Femur (tissue), 1 donor: ENCODE results near the gene DTX4.

ENCODE experiments used
- DNase-seq: peaks from one replicate; pipeline ENCODE4 v3.0.0-alpha.2; 2017

DTX4 gene

GRCh38 chr11:59173080-59173963, 1.4 kb downstream of the DTX4 start:
- DNase-seq, result peak; percentile 64

- DNase-seq, result no peak
Measured at GRCh38 chr11:59173964-59174663, 2.2 kb downstream of the DTX4 start.

GRCh38 chr11:59174664-59175033, 2.7 kb downstream of the DTX4 start:
- no peak for DNase-seq

- no peak for DNase-seq
Measured at GRCh38 chr11:59175091-59175501, 3.2 kb downstream of the DTX4 start.

- DNase-seq, result no peak
Measured at GRCh38 chr11:59176330-59176729, 4.4 kb downstream of the DTX4 start.

- DNase-seq, result no peak
Measured at GRCh38 chr11:59178402-59178801, 6.5 kb downstream of the DTX4 start.

GRCh38 chr11:59179121-59179520, 7.2 kb downstream of the DTX4 start:
- DNase-seq, result no peak

- DNase-seq, result no peak
Measured at GRCh38 chr11:59180168-59180776, 8.3 kb downstream of the DTX4 start.

- no peak for DNase-seq
Measured at GRCh38 chr11:59180907-59181306, 9.0 kb downstream of the DTX4 start.

- no peak for DNase-seq
Measured at GRCh38 chr11:59181746-59182456, 10.0 kb downstream of the DTX4 start.

GRCh38 chr11:59182457-59183151, 10.7 kb downstream of the DTX4 start:
- no peak for DNase-seq

GRCh38 chr11:59183771-59184170, 11.8 kb downstream of the DTX4 start:
- no peak for DNase-seq

- DNase-seq, result no peak
Measured at GRCh38 chr11:59184691-59185339, 12.9 kb downstream of the DTX4 start.

GRCh38 chr11:59185386-59185945, 13.5 kb downstream of the DTX4 start:
- DNase-seq, result no peak

- no peak for DNase-seq
Measured at GRCh38 chr11:59186130-59186594, 14.2 kb downstream of the DTX4 start.

- no peak for DNase-seq
Measured at GRCh38 chr11:59187035-59187434, 15.1 kb downstream of the DTX4 start.

GRCh38 chr11:59187587-59187986, 15.7 kb downstream of the DTX4 start:
- peak; percentile 72 for DNase-seq

- DNase-seq, result no peak
Measured at GRCh38 chr11:59188954-59189353, 17.0 kb downstream of the DTX4 start.

- no peak for DNase-seq
Measured at GRCh38 chr11:59189986-59190385, 18.1 kb downstream of the DTX4 start.

GRCh38 chr11:59191095-59191494, 19.2 kb downstream of the DTX4 start:
- DNase-seq, result no peak

- no peak for DNase-seq
Measured at GRCh38 chr11:59191890-59192289, 20.0 kb downstream of the DTX4 start.
